VCaP (cell line): Measurements from ENCODE around the gene DGKQ.

Source experiments
- H3K27ac ChIP-seq: fragments of 450-650 bp; 2 replicates; pipeline ENCODE4 v1.5.1; 2017
- TF ChIP-seq, protein P1 (sequence below): fragments of 450-650 bp; conservative IDR thresholded peaks from 2 replicates; pipeline ENCODE4 v1.5.1; 2017; ENCODE audit warnings: mild to moderate bottlenecking, moderate library complexity

Gene DGKQ

DNA sequence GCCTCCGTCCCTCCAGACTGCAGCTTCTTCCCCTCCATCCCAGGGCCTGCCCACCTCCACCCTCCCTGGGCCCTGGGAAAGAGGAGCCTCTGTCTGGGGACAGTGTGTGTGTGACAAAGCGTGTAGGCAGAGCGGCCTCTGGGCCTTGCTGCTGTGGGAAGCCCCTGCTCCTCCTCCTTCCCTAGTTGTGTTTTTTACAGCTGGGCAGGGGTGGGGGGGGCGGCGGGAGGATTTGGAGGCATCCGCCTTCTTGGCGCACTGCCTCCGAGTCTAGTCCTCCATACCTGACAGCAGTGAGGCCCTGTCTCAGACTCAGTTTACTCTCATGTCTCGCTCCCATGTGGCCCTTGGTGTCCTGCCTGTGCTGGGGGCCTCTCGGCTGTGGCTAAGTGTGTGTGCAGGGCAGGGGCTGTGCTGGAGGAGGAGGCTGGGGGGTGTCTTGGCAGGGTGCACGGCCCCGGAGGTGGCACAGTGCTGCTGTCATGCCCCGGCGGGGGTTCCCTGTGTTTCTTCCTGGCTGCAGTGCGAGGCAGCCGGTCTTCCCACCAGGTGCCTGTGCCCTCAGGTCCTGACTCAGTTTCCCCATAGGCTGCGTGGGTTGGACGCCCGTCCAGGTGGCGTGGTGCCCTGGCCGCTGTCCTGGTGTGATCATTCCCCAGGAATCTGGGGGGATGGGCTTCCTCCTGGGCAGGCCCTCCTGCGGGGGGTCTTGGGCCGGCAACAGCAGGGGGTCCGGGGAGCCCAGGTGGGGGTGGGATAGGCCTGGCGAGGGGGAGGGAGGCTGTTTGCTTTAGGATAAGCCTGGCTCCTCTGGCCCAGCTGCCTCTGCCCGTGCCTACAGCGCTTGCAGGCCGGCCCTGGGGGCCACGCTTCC, 45.0 kb upstream of the DGKQ start:
- TF ChIP-seq, protein P1, sequence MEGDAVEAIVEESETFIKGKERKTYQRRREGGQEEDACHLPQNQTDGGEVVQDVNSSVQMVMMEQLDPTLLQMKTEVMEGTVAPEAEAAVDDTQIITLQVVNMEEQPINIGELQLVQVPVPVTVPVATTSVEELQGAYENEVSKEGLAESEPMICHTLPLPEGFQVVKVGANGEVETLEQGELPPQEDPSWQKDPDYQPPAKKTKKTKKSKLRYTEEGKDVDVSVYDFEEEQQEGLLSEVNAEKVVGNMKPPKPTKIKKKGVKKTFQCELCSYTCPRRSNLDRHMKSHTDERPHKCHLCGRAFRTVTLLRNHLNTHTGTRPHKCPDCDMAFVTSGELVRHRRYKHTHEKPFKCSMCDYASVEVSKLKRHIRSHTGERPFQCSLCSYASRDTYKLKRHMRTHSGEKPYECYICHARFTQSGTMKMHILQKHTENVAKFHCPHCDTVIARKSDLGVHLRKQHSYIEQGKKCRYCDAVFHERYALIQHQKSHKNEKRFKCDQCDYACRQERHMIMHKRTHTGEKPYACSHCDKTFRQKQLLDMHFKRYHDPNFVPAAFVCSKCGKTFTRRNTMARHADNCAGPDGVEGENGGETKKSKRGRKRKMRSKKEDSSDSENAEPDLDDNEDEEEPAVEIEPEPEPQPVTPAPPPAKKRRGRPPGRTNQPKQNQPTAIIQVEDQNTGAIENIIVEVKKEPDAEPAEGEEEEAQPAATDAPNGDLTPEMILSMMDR, result no peak
- peak overlapping the region; percentile 72 for H3K27ac ChIP-seq

DNA sequence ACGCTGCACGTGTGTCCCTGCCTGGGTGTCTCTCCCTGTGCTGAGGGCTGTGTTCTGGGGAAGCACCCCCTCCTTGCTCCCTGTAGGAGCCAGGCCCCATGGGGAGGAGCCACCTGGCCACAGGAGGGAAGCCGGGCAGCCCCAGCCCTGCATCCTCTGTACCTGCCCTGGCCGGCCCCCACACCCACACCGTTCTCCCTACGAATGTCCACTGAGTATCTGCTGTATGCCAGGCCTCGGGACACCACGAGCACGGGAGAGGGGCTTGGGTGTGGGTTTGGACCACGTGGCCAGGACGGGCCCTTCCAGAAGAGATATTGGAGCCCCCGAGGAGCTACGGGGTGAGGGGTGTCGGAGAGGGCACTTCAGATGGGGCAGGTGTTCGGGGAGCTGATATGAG, 44.3 kb upstream of the DGKQ start:
- peak overlapping the region; percentile 72 for H3K27ac ChIP-seq
- TF ChIP-seq, protein P1, result no peak

DNA sequence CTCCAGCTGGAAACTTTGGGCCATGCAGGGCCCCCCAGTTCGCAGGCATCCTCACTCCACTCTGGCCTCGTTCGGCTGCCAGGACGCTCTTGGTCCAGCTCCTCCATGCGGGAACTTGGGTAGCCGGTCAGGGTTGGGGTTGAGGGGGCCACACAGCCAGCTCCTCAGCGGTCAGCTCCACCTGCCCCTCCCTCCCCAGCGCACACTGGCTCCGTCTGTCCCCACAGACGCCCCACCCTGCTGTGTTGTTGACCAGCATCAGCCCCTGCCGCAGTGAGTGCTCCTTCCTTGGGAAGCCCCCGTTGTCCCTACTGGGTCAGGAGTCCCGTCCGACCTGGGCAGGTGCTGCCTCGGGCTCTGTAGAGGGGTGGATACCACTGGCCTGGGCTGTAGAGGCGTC, 43.8 kb upstream of the DGKQ start:
- TF ChIP-seq, protein P1, result no peak
- H3K27ac ChIP-seq, result peak overlapping the region; percentile 72

DNA sequence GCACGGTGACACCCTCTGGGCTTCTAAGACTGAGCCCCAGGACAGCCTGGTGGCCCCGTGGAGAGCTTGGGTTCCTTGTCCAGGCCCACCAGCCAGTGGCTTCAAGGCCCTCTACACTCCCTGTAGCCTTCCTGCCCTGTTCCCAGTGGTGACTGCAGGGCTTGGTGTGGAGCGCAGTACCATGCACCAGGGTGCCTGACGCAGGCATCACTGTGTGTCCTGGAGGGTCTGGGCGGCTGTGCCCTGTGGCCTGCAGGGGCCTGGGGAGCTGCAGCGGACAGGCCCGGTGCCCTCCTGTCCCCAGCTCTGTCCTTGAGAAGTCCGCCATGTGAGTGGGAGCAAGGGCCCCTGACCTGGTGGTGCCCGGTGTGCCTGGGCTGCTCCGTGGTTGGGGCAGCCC, 42.4 kb upstream of the DGKQ start:
- TF ChIP-seq, protein P1, result no peak
- peak overlapping the region; percentile 72 for H3K27ac ChIP-seq

DNA sequence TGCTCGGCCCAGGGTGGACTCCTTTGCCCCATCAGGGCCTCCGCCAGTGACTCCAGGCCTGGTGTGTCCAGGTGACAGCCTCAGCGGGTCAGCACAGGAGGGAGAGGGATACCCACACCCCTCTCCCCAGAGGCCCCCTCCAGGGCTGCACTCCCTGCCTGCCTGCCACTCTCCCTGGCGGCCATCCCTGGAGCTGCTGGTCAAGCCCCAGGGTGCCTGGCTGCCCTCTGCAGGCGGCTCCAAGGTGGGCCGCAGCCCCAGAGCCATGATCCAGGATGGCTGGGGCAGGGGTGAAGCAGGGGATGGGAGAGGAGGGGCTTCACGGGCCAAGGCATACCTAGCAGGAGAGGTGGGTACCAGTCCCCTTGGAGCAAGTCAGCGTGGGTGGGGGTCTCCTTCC, 41.8 kb upstream of the DGKQ start:
- H3K27ac ChIP-seq, result peak overlapping the region; percentile 72
- TF ChIP-seq, protein P1, result no peak

GRCh38 chr4:1014291-1015167, 41.2 kb upstream of the DGKQ start:
- peak overlapping the region; percentile 72 for H3K27ac ChIP-seq

More at GRCh38 chr4:1014291-1015167, 41.2 kb upstream of the DGKQ start:
- TF ChIP-seq, protein P1, result no peak
